K562 (cell line): Measurements from ENCODE around the gene TRAK1.

ENCODE experiments used
- CBFA2T2 ChIP-seq: fragments of 450-650 bp; conservative IDR thresholded peaks from 2 replicates; pipeline ENCODE4 v1.6.1; 2017; ENCODE audit warnings: mild to moderate bottlenecking
- CBX3 ChIP-seq, 2 experiments: IDR thresholded peaks; 1 replicate in 1 of 2; 2 replicates in 1 of 2; pipeline ENCODE4 v1.6.1; 2012; ENCODE audit warnings: inconsistent platforms in 2 of 2, low read length in 2 of 2, borderline replicate concordance in 1 of 2, control low read depth in 1 of 2
- GATA2 ChIP-seq: sonication (generic); formaldehyde crosslinking; IDR thresholded peaks from 2 replicates; pipeline ENCODE4 v1.4.0; 2020; ENCODE audit warnings: mild to moderate bottlenecking, missing genetic modification reagents
- MCM3 ChIP-seq: fragments of 450-650 bp; IDR thresholded peaks from 2 replicates; pipeline ENCODE4 v1.6.1; 2016
- NR1H2 ChIP-seq: sonication (generic); formaldehyde crosslinking; IDR thresholded peaks from 2 replicates; pipeline ENCODE4 v1.4.0; 2020; ENCODE audit warnings: mild to moderate bottlenecking, missing genetic modification reagents
- POLR2AphosphoS5 ChIP-seq: IDR thresholded peaks from 2 replicates; pipeline ENCODE4 v1.6.1; 2011; ENCODE audit warnings: mild to moderate bottlenecking, low read depth, low read length, moderate library complexity; ENCODE audit not compliant: control insufficient read depth, insufficient read depth
- ZBED1 ChIP-seq: IDR thresholded peaks from 2 replicates; pipeline ENCODE4 v1.6.1; 2014
- TF ChIP-seq, protein P1 (sequence below), 3 experiments: IDR thresholded peaks in 2 of 3; conservative IDR thresholded peaks in 1 of 3; 2 replicates each; pipeline ENCODE4 v1.5.1; 2011 to 2012; ENCODE audit warnings: low read length in 3 of 3, mild to moderate bottlenecking in 3 of 3, control low read depth in 2 of 3, improper control_type of control experiment in 1 of 3, inconsistent platforms in 1 of 3, low read depth in 1 of 3, mixed read lengths in 1 of 3, moderate library complexity in 1 of 3; ENCODE audit not compliant: insufficient read depth in 2 of 3
- TF ChIP-seq, protein P2 (sequence below): sonication (generic); formaldehyde crosslinking; IDR thresholded peaks from 2 replicates; pipeline ENCODE4 v1.8.1; 2023; ENCODE audit warnings: mild to moderate bottlenecking, missing genetic modification reagents

DNA sequence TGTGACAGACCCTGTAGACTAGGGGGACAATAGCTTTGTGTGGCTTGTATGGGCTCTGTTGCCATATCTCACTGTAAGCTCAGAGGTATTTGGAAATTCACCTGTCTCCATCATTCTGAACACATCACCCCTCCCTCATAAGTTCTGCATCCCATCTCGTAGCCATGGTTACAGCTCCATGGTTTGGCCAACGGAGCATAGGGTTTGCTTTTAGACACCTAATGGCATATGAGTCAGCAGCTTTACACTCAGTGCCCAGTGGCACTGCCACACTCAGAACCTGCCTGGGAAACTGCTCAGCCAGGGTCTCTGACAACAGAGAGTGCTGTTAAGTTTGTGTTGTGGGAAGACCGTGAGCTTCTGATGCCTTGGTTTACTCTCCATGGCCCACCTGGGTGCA lies 107.6 kb downstream of the TRAK1 start:
- TF ChIP-seq, protein P1, sequence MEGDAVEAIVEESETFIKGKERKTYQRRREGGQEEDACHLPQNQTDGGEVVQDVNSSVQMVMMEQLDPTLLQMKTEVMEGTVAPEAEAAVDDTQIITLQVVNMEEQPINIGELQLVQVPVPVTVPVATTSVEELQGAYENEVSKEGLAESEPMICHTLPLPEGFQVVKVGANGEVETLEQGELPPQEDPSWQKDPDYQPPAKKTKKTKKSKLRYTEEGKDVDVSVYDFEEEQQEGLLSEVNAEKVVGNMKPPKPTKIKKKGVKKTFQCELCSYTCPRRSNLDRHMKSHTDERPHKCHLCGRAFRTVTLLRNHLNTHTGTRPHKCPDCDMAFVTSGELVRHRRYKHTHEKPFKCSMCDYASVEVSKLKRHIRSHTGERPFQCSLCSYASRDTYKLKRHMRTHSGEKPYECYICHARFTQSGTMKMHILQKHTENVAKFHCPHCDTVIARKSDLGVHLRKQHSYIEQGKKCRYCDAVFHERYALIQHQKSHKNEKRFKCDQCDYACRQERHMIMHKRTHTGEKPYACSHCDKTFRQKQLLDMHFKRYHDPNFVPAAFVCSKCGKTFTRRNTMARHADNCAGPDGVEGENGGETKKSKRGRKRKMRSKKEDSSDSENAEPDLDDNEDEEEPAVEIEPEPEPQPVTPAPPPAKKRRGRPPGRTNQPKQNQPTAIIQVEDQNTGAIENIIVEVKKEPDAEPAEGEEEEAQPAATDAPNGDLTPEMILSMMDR (IDR thresholded peaks at IDR 0.05 in 2 of 3, conservative IDR thresholded peaks at IDR 0.05 in 1 of 3; ENCODE audit: insufficient read depth in 2 of 3, low read depth in 1 of 3, low read length in 3 of 3) = no peak
- TF ChIP-seq CBX3 (IDR thresholded peaks at IDR 0.05; ENCODE audit: borderline replicate concordance in 1 of 2, low read length in 2 of 2) = no peak
- no peak for TF ChIP-seq ZBED1
- TF ChIP-seq POLR2AphosphoS5 = no peak
- no peak for TF ChIP-seq CBFA2T2
- TF ChIP-seq GATA2 (CRISPR knock-in tag) = no peak
- TF ChIP-seq NR1H2 (CRISPR knock-in tag) = no peak
- no peak for TF ChIP-seq MCM3
- TF ChIP-seq, protein P2, sequence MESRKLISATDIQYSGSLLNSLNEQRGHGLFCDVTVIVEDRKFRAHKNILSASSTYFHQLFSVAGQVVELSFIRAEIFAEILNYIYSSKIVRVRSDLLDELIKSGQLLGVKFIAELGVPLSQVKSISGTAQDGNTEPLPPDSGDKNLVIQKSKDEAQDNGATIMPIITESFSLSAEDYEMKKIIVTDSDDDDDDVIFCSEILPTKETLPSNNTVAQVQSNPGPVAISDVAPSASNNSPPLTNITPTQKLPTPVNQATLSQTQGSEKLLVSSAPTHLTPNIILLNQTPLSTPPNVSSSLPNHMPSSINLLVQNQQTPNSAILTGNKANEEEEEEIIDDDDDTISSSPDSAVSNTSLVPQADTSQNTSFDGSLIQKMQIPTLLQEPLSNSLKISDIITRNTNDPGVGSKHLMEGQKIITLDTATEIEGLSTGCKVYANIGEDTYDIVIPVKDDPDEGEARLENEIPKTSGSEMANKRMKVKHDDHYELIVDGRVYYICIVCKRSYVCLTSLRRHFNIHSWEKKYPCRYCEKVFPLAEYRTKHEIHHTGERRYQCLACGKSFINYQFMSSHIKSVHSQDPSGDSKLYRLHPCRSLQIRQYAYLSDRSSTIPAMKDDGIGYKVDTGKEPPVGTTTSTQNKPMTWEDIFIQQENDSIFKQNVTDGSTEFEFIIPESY = no peak
